ENCODE data around the gene MYO3B.

The MYO3B gene

GRCh38 chr2:170177950-170178781, at the start of gene MYO3B:
TSS of gene MYO3B (plus strand) at chr2:170178147. CDS start at chr2:170178288, 141 bp downstream.
- DNase-seq (ENCODE audit: low read depth in 2 of 2), result no peak

GRCh38 chr2:170139276-170139967, 38.5 kb upstream of the MYO3B start:
- no peak for DNase-seq (ENCODE audit: low read depth in 2 of 2)

GRCh38 chr2:170140561-170140960, 37.4 kb upstream of the MYO3B start:
- no peak for DNase-seq (ENCODE audit: low read depth in 2 of 2)

GRCh38 chr2:170141865-170142264, 36.1 kb upstream of the MYO3B start:
- no peak for DNase-seq (ENCODE audit: low read depth in 2 of 2)

GRCh38 chr2:170142502-170142901, 35.4 kb upstream of the MYO3B start:
- no peak for DNase-seq (ENCODE audit: low read depth in 2 of 2)

- DNase-seq (ENCODE audit: low read depth in 2 of 2), result no peak
Measured at GRCh38 chr2:170143045-170143717, 34.8 kb upstream of the MYO3B start.

- DNase-seq (ENCODE audit: low read depth in 2 of 2), result no peak
Measured at GRCh38 chr2:170144761-170145160, 33.2 kb upstream of the MYO3B start.

- DNase-seq (ENCODE audit: low read depth in 2 of 2), result no peak
Measured at GRCh38 chr2:170145191-170145590, 32.8 kb upstream of the MYO3B start.

GRCh38 chr2:170145675-170146432, 32.1 kb upstream of the MYO3B start:
- DNase-seq (ENCODE audit: low read depth in 2 of 2), result no peak

- no peak for DNase-seq (ENCODE audit: low read depth in 2 of 2)
Measured at GRCh38 chr2:170146784-170147183, 31.2 kb upstream of the MYO3B start.

GRCh38 chr2:170147576-170147975, 30.4 kb upstream of the MYO3B start:
- DNase-seq (ENCODE audit: low read depth in 2 of 2), result no peak

- no peak for DNase-seq (ENCODE audit: low read depth in 2 of 2)
Measured at GRCh38 chr2:170148161-170148560, 29.8 kb upstream of the MYO3B start.

- DNase-seq (ENCODE audit: low read depth in 2 of 2), result no peak
Measured at GRCh38 chr2:170152421-170152820, 25.5 kb upstream of the MYO3B start.

GRCh38 chr2:170155022-170155722, 22.8 kb upstream of the MYO3B start:
- no peak for DNase-seq (ENCODE audit: low read depth in 2 of 2)

GRCh38 chr2:170155723-170156253, 22.2 kb upstream of the MYO3B start:
- DNase-seq (ENCODE audit: low read depth in 2 of 2), result no peak

- DNase-seq (ENCODE audit: low read depth in 2 of 2), result no peak
Measured at GRCh38 chr2:170156592-170156991, 21.4 kb upstream of the MYO3B start.

GRCh38 chr2:170157025-170157684, 20.8 kb upstream of the MYO3B start:
- DNase-seq (ENCODE audit: low read depth in 2 of 2), result no peak

- DNase-seq (ENCODE audit: low read depth in 2 of 2), result no peak
Measured at GRCh38 chr2:170159060-170159459, 18.9 kb upstream of the MYO3B start.

- DNase-seq (ENCODE audit: low read depth in 2 of 2), result no peak
Measured at GRCh38 chr2:170161516-170162270, 16.3 kb upstream of the MYO3B start.

- no peak for DNase-seq (ENCODE audit: low read depth in 2 of 2)
Measured at GRCh38 chr2:170162271-170162632, 15.7 kb upstream of the MYO3B start.
